Fibroblast of lung (primary cell): ENCODE results near the gene CMC2.

Experiments
- CTCF ChIP-seq, 2 donors: IDR thresholded peaks in 1 of 2; conservative IDR thresholded peaks in 1 of 2; 1 replicate in 1 of 2; 2 replicates in 1 of 2; pipeline ENCODE4 v1.5.1; 2011 to 2012; ENCODE audit warnings: low read length in 2 of 2, control low read depth in 1 of 2, inconsistent platforms in 1 of 2, low read depth in 1 of 2, mild to moderate bottlenecking in 1 of 2
- EZH2 ChIP-seq: IDR thresholded peaks from 2 replicates; pipeline ENCODE4 v1.5.1; 2012; ENCODE audit warnings: low read length, control low read depth, mild to moderate bottlenecking; ENCODE audit errors: missing control alignments

GRCh38 chr16:80989801-80990200 is 16.9 kb downstream of the CMC2 start:
- TF ChIP-seq CTCF (conservative IDR thresholded peaks at IDR 0.05 in 1 of 2, IDR thresholded peaks at IDR 0.05 in 1 of 2; ENCODE audit: low read depth in 1 of 2, low read length in 2 of 2): no peak
- TF ChIP-seq EZH2: no peak
